Measurements from ENCODE around the gene CILP.

CILP gene

GRCh38 chr15:65204931-65205660 lies 6.2 kb downstream of the CILP start:
- TF ChIP-seq, protein P1, sequence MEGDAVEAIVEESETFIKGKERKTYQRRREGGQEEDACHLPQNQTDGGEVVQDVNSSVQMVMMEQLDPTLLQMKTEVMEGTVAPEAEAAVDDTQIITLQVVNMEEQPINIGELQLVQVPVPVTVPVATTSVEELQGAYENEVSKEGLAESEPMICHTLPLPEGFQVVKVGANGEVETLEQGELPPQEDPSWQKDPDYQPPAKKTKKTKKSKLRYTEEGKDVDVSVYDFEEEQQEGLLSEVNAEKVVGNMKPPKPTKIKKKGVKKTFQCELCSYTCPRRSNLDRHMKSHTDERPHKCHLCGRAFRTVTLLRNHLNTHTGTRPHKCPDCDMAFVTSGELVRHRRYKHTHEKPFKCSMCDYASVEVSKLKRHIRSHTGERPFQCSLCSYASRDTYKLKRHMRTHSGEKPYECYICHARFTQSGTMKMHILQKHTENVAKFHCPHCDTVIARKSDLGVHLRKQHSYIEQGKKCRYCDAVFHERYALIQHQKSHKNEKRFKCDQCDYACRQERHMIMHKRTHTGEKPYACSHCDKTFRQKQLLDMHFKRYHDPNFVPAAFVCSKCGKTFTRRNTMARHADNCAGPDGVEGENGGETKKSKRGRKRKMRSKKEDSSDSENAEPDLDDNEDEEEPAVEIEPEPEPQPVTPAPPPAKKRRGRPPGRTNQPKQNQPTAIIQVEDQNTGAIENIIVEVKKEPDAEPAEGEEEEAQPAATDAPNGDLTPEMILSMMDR (IDR thresholded peaks at IDR 0.05; ENCODE audit: low read length, missing control alignments), result no peak
- no peak overlapping the region for H3K4me3 ChIP-seq (replicated peaks; ENCODE audit: low read depth, low read length)
- no peak for DNase-seq (ENCODE audit: low read depth)

DNA sequence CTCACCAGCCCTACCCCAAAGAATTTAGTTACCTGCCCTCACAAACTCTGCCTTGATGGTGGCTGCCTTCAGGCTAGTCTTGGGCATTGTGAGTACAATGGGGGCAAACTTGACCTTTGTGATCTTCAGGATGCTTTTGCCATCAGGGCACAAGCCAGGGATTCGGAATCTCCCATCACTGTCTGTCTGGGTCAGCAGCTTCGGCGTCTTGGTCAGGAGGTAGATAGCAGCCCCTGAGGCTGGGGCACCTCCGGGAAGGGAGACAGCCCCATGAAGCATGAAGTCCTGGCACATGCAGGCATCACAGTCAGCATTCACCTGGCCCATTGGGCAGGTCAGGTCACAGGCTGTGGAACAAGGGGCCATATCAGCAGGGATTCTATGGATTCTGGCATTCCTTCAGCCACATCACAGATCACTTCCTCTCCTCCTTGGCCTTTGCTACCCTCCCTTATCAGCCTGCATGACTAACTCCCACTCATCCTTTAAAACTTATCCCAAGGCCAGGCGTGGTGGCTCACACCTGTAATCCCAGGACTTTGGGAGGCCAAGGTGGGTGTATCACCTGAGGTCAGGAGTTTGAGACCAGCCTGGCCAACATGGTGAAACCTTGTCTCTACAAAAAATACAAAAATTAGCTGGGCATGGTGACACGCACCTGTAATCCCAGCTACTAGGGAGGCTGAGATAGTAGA lies 6.9 kb downstream of the CILP start:
- no peak for DNase-seq (ENCODE audit: low read depth)
- TF ChIP-seq, protein P1 (IDR thresholded peaks at IDR 0.05; ENCODE audit: low read length, missing control alignments), result no peak
- H3K4me3 ChIP-seq (replicated peaks; ENCODE audit: low read depth, low read length), result no peak overlapping the region

DNA sequence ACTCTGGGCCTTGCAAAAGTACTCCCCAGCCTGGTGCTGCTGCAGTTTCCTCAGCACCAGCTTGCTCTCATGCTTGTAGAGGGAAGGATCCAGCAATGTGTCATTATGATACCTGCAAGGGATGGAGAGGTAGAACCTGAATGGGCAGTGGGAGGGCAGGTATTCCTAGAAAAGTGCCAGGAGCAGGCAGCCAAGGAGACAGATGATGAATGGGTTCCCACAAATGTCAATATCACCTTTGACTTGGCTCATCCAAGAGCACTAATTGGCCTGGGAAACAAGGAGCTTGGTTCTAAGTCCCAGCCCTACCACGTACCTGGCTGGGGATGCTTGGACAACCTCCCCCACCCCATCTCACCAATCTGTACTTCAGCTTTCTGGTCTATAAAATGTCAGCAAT lies 9.4 kb downstream of the CILP start:
- no peak for DNase-seq (ENCODE audit: low read depth)
- H3K4me3 ChIP-seq (replicated peaks; ENCODE audit: low read depth, low read length), result no peak overlapping the region
- TF ChIP-seq, protein P1 (IDR thresholded peaks at IDR 0.05; ENCODE audit: low read length, missing control alignments), result no peak

GRCh38 chr15:65198571-65198970 lies 12.7 kb downstream of the CILP start:
- no peak for DNase-seq (ENCODE audit: low read depth)
- TF ChIP-seq, protein P1 (IDR thresholded peaks at IDR 0.05; ENCODE audit: low read length, missing control alignments), result no peak
- H3K4me3 ChIP-seq (replicated peaks; ENCODE audit: low read depth, low read length), result no peak overlapping the region

DNA sequence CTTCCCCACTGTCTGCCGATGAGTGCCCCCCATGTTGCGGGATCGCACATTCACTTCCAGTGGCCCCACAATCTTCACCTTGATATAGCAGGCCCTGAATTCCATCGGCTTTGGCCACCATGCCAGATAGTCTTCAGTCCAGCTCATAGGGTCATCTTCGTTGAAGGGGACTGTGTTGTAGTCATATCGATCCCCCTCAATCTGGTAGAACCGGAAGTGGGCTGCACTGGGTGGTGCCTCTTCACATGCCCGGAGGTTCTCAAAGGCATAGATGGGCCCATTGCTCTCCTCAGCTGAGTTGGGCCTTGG lies 14.0 kb downstream of the CILP start:
- DNase-seq (ENCODE audit: low read depth), result no peak
- H3K4me3 ChIP-seq (replicated peaks; ENCODE audit: low read depth, low read length), result no peak overlapping the region
- TF ChIP-seq, protein P1 (IDR thresholded peaks at IDR 0.05; ENCODE audit: low read length, missing control alignments), result no peak

- no peak for DNase-seq (ENCODE audit: low read depth)
- TF ChIP-seq, protein P1 (IDR thresholded peaks at IDR 0.05; ENCODE audit: low read length, missing control alignments), result no peak
- H3K4me3 ChIP-seq (replicated peaks; ENCODE audit: low read depth, low read length), result no peak overlapping the region
These were observed 14.5 kb downstream of the CILP start for GRCh38 chr15:65196637-65197336.

Measured in fibroblast of pulmonary artery (primary cell).